ENCODE results near the gene HPGDS.

The HPGDS gene

GRCh38 chr4:94276204-94276603 lies 66.4 kb downstream of the HPGDS start:
- no peak for TF ChIP-seq POLR2A (IDR thresholded peaks at IDR 0.05; ENCODE audit: low read depth, low read length)
- FAIRE-seq (no peak), DNase-seq (ENCODE audit: insufficient read length, low spot score) (no peak)

- TF ChIP-seq POLR2A (IDR thresholded peaks at IDR 0.05; ENCODE audit: low read depth, low read length): no peak
- DNase-seq (ENCODE audit: insufficient read length, low spot score) (no peak), FAIRE-seq (no peak)
Observed at GRCh38 chr4:94274912-94275311, 67.7 kb downstream of the HPGDS start.

- no peak for FAIRE-seq
- TF ChIP-seq POLR2A (IDR thresholded peaks at IDR 0.05; ENCODE audit: low read depth, low read length): no peak
Observed at GRCh38 chr4:94271248-94271647, 71.4 kb downstream of the HPGDS start.

GRCh38 chr4:94267037-94267436 lies 75.6 kb downstream of the HPGDS start:
- TF ChIP-seq POLR2A (IDR thresholded peaks at IDR 0.05; ENCODE audit: low read depth, low read length): no peak
- FAIRE-seq: no peak
- DNase-seq (ENCODE audit: insufficient read length, low spot score): no peak

More at GRCh38 chr4:94271248-94271647, 71.4 kb downstream of the HPGDS start:
- DNase-seq (ENCODE audit: insufficient read length, low spot score): no peak

GRCh38 chr4:94262163-94263016 lies 80.2 kb downstream of the HPGDS start:
- FAIRE-seq: no peak
- TF ChIP-seq POLR2A (IDR thresholded peaks at IDR 0.05; ENCODE audit: low read depth, low read length): no peak
- DNase-seq (ENCODE audit: insufficient read length, low spot score): no peak

- FAIRE-seq (no peak), DNase-seq (ENCODE audit: insufficient read length, low spot score) (no peak)
- TF ChIP-seq POLR2A (IDR thresholded peaks at IDR 0.05; ENCODE audit: low read depth, low read length): no peak
Observed at GRCh38 chr4:94256828-94257227, 85.8 kb downstream of the HPGDS start.

GRCh38 chr4:94256144-94256783 lies 86.4 kb downstream of the HPGDS start:
- DNase-seq (ENCODE audit: insufficient read length, low spot score) (no peak), FAIRE-seq (no peak)
- TF ChIP-seq POLR2A (IDR thresholded peaks at IDR 0.05; ENCODE audit: low read depth, low read length): no peak

- DNase-seq (ENCODE audit: insufficient read length, low spot score): no peak
- FAIRE-seq: no peak
- no peak for TF ChIP-seq POLR2A (IDR thresholded peaks at IDR 0.05; ENCODE audit: low read depth, low read length)
Observed at GRCh38 chr4:94253036-94253435, 89.6 kb downstream of the HPGDS start.

GRCh38 chr4:94251094-94251493 lies 91.5 kb downstream of the HPGDS start:
- DNase-seq (ENCODE audit: insufficient read length, low spot score) (no peak), FAIRE-seq (peak; percentile 11)
- no peak for TF ChIP-seq POLR2A (IDR thresholded peaks at IDR 0.05; ENCODE audit: low read depth, low read length)

Measured in H54 (cell line).